Suprapubic skin (tissue), 4 donors: ENCODE measurements around the gene CES2. TPM values are rescaled to one million over a fixed set of nuclear protein-coding genes. Genes with fewer than 3 reads are reported as not detected.

ENCODE experiments used
- DNase-seq, 2 donors: peaks; one replicate each; pipeline ENCODE4 v3.0.0-alpha.2; 2019; ENCODE audit warnings: low spot score in 2 of 2
- H3K27ac ChIP-seq: fragments of 200-600 bp; sonication (generic); one replicate; pipeline ENCODE4 v1.5.1; 2019
- H3K27me3 ChIP-seq: fragments of 200-600 bp; sonication (generic); one replicate; pipeline ENCODE4 v1.5.1; 2019
- H3K36me3 ChIP-seq: fragments of 200-600 bp; sonication (generic); one replicate; pipeline ENCODE4 v1.5.1; 2019
- H3K4me1 ChIP-seq: fragments of 200-600 bp; sonication (generic); one replicate; pipeline ENCODE4 v1.5.1; 2019
- H3K4me3 ChIP-seq: fragments of 200-600 bp; sonication (generic); one replicate; pipeline ENCODE4 v1.5.1; 2019; ENCODE audit warnings: mild to moderate bottlenecking
- H3K9me3 ChIP-seq: fragments of 200-600 bp; sonication (generic); one replicate; pipeline ENCODE4 v1.5.1; 2019
- CTCF ChIP-seq, 2 donors: fragments of 200-600 bp in 1 of 2; fragments of 450-650 bp in 1 of 2; sonication (generic) in 1 of 2; IDR thresholded peaks; one replicate each; pipeline ENCODE4 v1.5.1; 2016 to 2019; ENCODE audit warnings: antibody characterized with exemption in 2 of 2, mild to moderate bottlenecking in 1 of 2, moderate library complexity in 1 of 2
- EP300 ChIP-seq: sonication (generic); formaldehyde crosslinking; IDR thresholded peaks from one replicate; pipeline ENCODE4 v1.6.1; 2017; ENCODE audit warnings: antibody characterized with exemption
- POLR2A ChIP-seq, 2 donors: fragments of 450-650 bp; IDR thresholded peaks; one replicate each; pipeline ENCODE4 v1.6.1; 2017; ENCODE audit warnings: antibody characterized with exemption in 2 of 2, mild to moderate bottlenecking in 2 of 2, moderate library complexity in 2 of 2
- POLR2AphosphoS5 ChIP-seq, 3 donors: sonication (generic); formaldehyde crosslinking; IDR thresholded peaks; one replicate each; pipeline ENCODE4 v1.6.1; 2017; ENCODE audit warnings: antibody characterized with exemption in 3 of 3
- WGBS: methylation state at CpG from one replicate; pipeline ENCODE4 v1.1.5; 2018; 5-methylcytosine and 5-hydroxymethylcytosine counted together
- total RNA-seq, 4 donors: library from RNA; depleted of rRNA; stranded (reverse); fragments of >200 nt; gene quantifications; one replicate each; pipeline ENCODE4 v1.1.0, GENCODE V29; 2016

Gene CES2
- total RNA-seq, 4 donors from 2014 or later = 33.6 to 56.0 (median 42.3) TPM

DNA sequence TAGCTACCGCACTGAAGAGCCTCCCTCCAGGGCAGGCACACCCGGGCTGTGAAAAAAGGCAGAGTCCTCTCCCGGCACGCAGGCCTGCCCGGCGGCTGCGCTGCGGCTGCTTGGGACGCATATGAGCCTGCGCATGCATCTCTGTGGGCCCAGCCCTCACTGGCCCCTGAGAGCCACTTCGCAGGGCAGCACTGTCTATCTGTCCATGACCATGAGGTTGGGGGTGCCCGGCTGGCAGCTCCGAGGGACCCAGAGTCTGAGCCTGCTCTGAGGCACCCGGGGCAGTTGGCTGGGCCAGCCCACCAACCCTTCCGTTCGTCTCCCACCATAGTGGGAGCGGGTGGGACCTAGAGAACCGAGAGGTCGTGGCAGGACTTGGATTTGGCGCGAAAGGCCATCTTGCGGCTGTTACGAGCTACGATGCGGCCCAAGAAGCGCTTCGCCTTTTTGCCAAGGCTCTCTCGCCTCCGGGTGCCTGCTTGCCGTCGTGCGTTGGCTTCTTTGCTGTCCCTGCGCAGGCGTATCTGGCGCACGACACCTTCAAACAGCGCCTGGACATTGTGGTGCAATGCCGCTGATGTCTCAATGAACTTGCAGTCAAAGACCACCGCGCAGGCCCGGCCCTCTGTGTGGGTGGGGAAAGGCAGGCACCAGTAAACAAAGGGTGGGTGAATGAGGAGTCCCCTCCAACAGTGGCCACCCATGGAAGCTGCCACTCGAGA is 13.4 kb upstream of the CES2 start:
- Histone ChIP-seq H3K36me3 (no peaks in the 10 kb centered on the region), H3K4me3 (no peak overlapping the region), H3K27me3 (peaks cover 35% of the 10 kb centered on the region), H3K27ac (no peak overlapping the region), H3K9me3 (no peaks in the 10 kb centered on the region), H3K4me1 (peaks cover 28% of the 10 kb centered on the region)
- TF ChIP-seq EP300 = no peak
- TF ChIP-seq POLR2A (IDR thresholded peaks at IDR 0.05) = no peak
- no peak for TF ChIP-seq CTCF (IDR thresholded peaks at IDR 0.05)
- no peak for TF ChIP-seq POLR2AphosphoS5 (IDR thresholded peaks at IDR 0.05)
- WGBS = 69% methylated on average over 12 of the region's 42 CpGs
- DNase-seq = no peak

DNA sequence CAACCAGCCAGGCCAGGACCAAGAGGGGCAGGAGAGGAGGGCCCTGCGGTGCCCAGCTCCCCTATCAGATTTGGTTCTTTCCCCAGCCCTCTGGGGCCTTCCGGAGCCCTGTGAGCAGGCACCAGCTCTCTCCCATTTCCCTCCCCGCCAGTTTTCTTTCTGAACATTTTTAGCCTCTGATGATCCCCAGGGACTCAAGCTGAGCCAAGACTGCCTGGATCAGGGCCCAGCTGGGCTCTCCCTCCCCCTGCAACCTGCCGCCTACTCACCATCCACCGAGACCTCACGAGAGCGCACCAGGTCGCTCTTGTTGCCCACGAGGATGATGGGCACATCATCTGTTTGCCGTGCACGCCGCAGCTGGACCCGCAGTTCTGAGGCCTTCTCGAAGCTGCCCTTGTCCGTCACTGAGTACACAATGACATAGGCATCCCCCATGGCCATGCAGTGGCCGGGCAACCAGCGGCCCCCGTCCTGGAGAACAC is 12.0 kb upstream of the CES2 start:
- no peaks in the 10 kb centered on the region for H3K36me3 ChIP-seq
- H3K27ac ChIP-seq = no peak overlapping the region
- peaks cover 35% of the 10 kb centered on the region for H3K27me3 ChIP-seq
- WGBS = 64% methylated on average over 18 of the region's 18 CpGs
- peaks cover 40% of the 10 kb centered on the region for H3K4me1 ChIP-seq
- H3K4me3 ChIP-seq = peak overlapping the region; percentile 51
- no peak for DNase-seq
- TF ChIP-seq EP300 = no peak
- TF ChIP-seq CTCF (IDR thresholded peaks at IDR 0.05) = no peak
- TF ChIP-seq POLR2AphosphoS5 (IDR thresholded peaks at IDR 0.05) = no peak
- TF ChIP-seq POLR2A (IDR thresholded peaks at IDR 0.05) = no peak
- no peaks in the 10 kb centered on the region for H3K9me3 ChIP-seq

GRCh38 chr16:66923866-66924265 is 11.4 kb upstream of the CES2 start:
- Histone ChIP-seq H3K9me3 (no peaks in the 10 kb centered on the region), H3K4me1 (peaks cover 41% of the 10 kb centered on the region), H3K36me3 (no peaks in the 10 kb centered on the region), H3K4me3 (peak overlapping the region; percentile 51), H3K27ac (no peak overlapping the region), H3K27me3 (peaks cover 35% of the 10 kb centered on the region)
- no peak for DNase-seq
- TF ChIP-seq CTCF (IDR thresholded peaks at IDR 0.05) (no peak), EP300 (no peak), POLR2AphosphoS5 (IDR thresholded peaks at IDR 0.05) (no peak), POLR2A (IDR thresholded peaks at IDR 0.05) (no peak)
- 27% methylated on average over 3 of the region's 3 CpGs for WGBS

- H3K27ac ChIP-seq = no peak overlapping the region
- H3K27me3 ChIP-seq = peaks cover 30% of the 10 kb centered on the region
- WGBS = 15% methylated on average over 22 of the region's 72 CpGs
- no peaks in the 10 kb centered on the region for H3K9me3 ChIP-seq
- peaks cover 41% of the 10 kb centered on the region for H3K4me1 ChIP-seq
- no peak for DNase-seq
- H3K36me3 ChIP-seq = no peaks in the 10 kb centered on the region
- H3K4me3 ChIP-seq = peak overlapping the region; percentile 51
- TF ChIP-seq EP300 (no peak), CTCF (IDR thresholded peaks at IDR 0.05) (peak in 1 of 2 donors; percentile 44)
These were observed 10.6 kb upstream of the CES2 start for GRCh38 chr16:66924527-66925321.

- peak within 1 kb of the TSS; percentile 51 for H3K4me3 ChIP-seq
- TF ChIP-seq POLR2A (IDR thresholded peaks at IDR 0.05) = peak in 1 of 2 donors; percentile 10
- no peak for TF ChIP-seq POLR2AphosphoS5 (IDR thresholded peaks at IDR 0.05)
- no peak for TF ChIP-seq EP300
- no peak for DNase-seq
- H3K36me3 ChIP-seq = no peaks in the 10 kb centered on the region
- H3K27ac ChIP-seq = peak within 1 kb of the TSS; percentile 18
- 32% methylated on average over 12 of the region's 42 CpGs for WGBS
- H3K27me3 ChIP-seq = peaks cover 28% of the 10 kb centered on the region
- H3K9me3 ChIP-seq = no peaks in the 10 kb centered on the region
- H3K4me1 ChIP-seq = peaks cover 41% of the 10 kb centered on the region
These were observed 9.9 kb upstream of the CES2 start, which contains the start of gene RRAD for GRCh38 chr16:66925322-66925840. TSS of gene RRAD (minus strand) at chr16:66925535. CDS start at chr16:66925179, 356 bp downstream.
